HepG2 (cell line): Measurements from ENCODE around the gene ATP5F1A. TPM values are rescaled to one million over a fixed set of nuclear protein-coding genes. Genes with fewer than 3 reads are reported as not detected.

Source experiments
- ATAC-seq: fragments of 200-7000 bp; cut with Tn5 transposase; 3 replicates; pipeline ENCODE4 v1.9.1; 2020; ENCODE audit warnings: mild to moderate bottlenecking, moderate library complexity
- BruUV-seq: library from RNA; stranded (reverse); fragments of 400-500 nt; replicated peaks from 2 replicates; lab custom pipeline; 2021; lab: Mats Ljungman, UMichigan
- CTCF ChIA-PET: fragments of 300-600 bp; formaldehyde crosslinking; extraction: SDS; loops from one replicate; lab custom pipeline; 2021; ENCODE audit warnings: low total read pairs, inconsistent platforms, low intra/inter-chr PET ratio; lab: Yijun Ruan, JAX
- POLR2A ChIA-PET: fragments of 350-600 bp; sonication (Branson Sonifier 250); formaldehyde crosslinking; loops from one replicate; lab custom pipeline; 2020; ENCODE audit warnings: antibody characterized with exemption, inconsistent platforms; lab: Yijun Ruan, JAX
- DNase-seq: peaks from one replicate; pipeline ENCODE4 v3.0.0-alpha.2; 2015; ENCODE audit warnings: low spot score
- FAIRE-seq: peaks from 3 replicates; lab custom pipeline; 2011; peaks lifted over from hg19 to GRCh38; lab: Jason Lieb, UNC
- H2AFZ ChIP-seq: one replicate; pipeline ENCODE4 v1.6.1; 2011; ENCODE audit warnings: low read length, inconsistent platforms
- H3K27ac ChIP-seq: fragments of 300-600 bp; 3 replicates; pipeline ENCODE4 v1.8.0; 2011; ENCODE audit warnings: mixed run types, mild to moderate bottlenecking, mixed read lengths, low read length, inconsistent platforms; ENCODE audit not compliant: insufficient read depth; ENCODE audit errors: extremely low read length
- H3K27me3 ChIP-seq, 2 experiments: fragments of 200-600 bp in 1 of 2; 2 replicates in 1 of 2; 3 replicates in 1 of 2; pipeline versions ENCODE4 v1.6.0 to v1.8.0; 2011; ENCODE audit warnings: low read length in 2 of 2, mild to moderate bottlenecking in 2 of 2, moderate library complexity in 2 of 2, inconsistent platforms in 1 of 2; ENCODE audit not compliant: insufficient read depth in 2 of 2, control insufficient read depth in 1 of 2
- H3K36me3 ChIP-seq, 2 experiments: fragments of 200-600 bp in 1 of 2; replicated peaks in 1 of 2; 2 replicates in 1 of 2; 3 replicates in 1 of 2; pipeline versions ENCODE4 v1.5.1 to v1.8.0; 2011; ENCODE audit warnings: low read length in 2 of 2, inconsistent platforms in 1 of 2; ENCODE audit not compliant: insufficient read depth in 2 of 2, control insufficient read depth in 1 of 2
- H3K4me1 ChIP-seq: 2 replicates; pipeline ENCODE4 v1.5.1; 2012; ENCODE audit warnings: low read length, inconsistent platforms; ENCODE audit not compliant: insufficient read depth
- H3K4me2 ChIP-seq: 2 replicates; pipeline ENCODE4 v1.6.0; 2011; ENCODE audit warnings: low read depth, low read length, inconsistent platforms
- H3K4me3 ChIP-seq, 3 experiments: fragments of 200-600 bp in 1 of 3; sonication (generic), shearing (Covaris generic) in 1 of 3; replicated peaks in 1 of 3; 2 replicates each; pipeline ENCODE4 v1.5.1; 2011 to 2016; ENCODE audit warnings: low read length in 3 of 3, inconsistent platforms in 2 of 3, low read depth in 2 of 3, mild to moderate bottlenecking in 2 of 3, control low read depth in 1 of 3, mixed read lengths in 1 of 3; ENCODE audit not compliant: insufficient read depth in 1 of 3
- H3K79me2 ChIP-seq: one replicate; pipeline ENCODE4 v1.6.1; 2011; ENCODE audit warnings: low read length, inconsistent platforms; ENCODE audit not compliant: insufficient read depth
- H3K9ac ChIP-seq: 2 replicates; pipeline ENCODE4 v1.6.0; 2011; ENCODE audit warnings: mild to moderate bottlenecking, low read depth, low read length, inconsistent platforms; ENCODE audit not compliant: insufficient read depth
- H3K9me3 ChIP-seq: 2 replicates; pipeline ENCODE4 v1.5.1; 2012; ENCODE audit warnings: mild to moderate bottlenecking, low read length
- H4K20me1 ChIP-seq: 2 replicates; pipeline ENCODE4 v1.6.0; 2011; ENCODE audit warnings: inconsistent platforms, mild to moderate bottlenecking, low read length, moderate library complexity; ENCODE audit not compliant: insufficient read depth
- CCDC6 ChIP-seq: sonication (generic); formaldehyde crosslinking; IDR thresholded peaks from 2 replicates; pipeline ENCODE4 v1.8.1; 2022; ENCODE audit warnings: mild to moderate bottlenecking, missing genetic modification reagents, moderate library complexity
- ISX ChIP-seq: sonication (generic); formaldehyde crosslinking; conservative IDR thresholded peaks from 2 replicates; pipeline ENCODE4 v1.5.0; 2020; ENCODE audit warnings: missing genetic modification reagents
- LCORL ChIP-seq, 2 experiments: fragments of 450-650 bp in 1 of 2; sonication (generic) in 1 of 2; formaldehyde crosslinking in 1 of 2; IDR thresholded peaks; 2 replicates each; pipeline versions ENCODE4 v1.5.0 to v1.6.1; 2017 to 2020; ENCODE audit warnings: antibody characterized with exemption in 1 of 2, missing genetic modification reagents in 1 of 2
- MATR3 ChIP-seq: sonication (generic); formaldehyde crosslinking; IDR thresholded peaks from 2 replicates; pipeline ENCODE4 v1.4.0; 2020; ENCODE audit warnings: missing genetic modification reagents
- MEIS1 ChIP-seq: sonication (generic); formaldehyde crosslinking; IDR thresholded peaks from 2 replicates; pipeline ENCODE4 v1.9.0; 2021; ENCODE audit warnings: mild to moderate bottlenecking, missing genetic modification reagents, moderate library complexity, borderline replicate concordance
- MXI1 ChIP-seq: IDR thresholded peaks from 3 replicates; pipeline ENCODE4 v1.6.1; 2012; ENCODE audit warnings: low read depth, low read length, inconsistent platforms, borderline replicate concordance
- RELA ChIP-seq: sonication (generic); formaldehyde crosslinking; IDR thresholded peaks from 2 replicates; pipeline ENCODE4 v1.4.0; 2020; ENCODE audit warnings: missing genetic modification reagents
- SRF ChIP-seq: IDR thresholded peaks from 2 replicates; pipeline ENCODE4 v1.6.1; 2011; ENCODE audit warnings: mild to moderate bottlenecking, low read depth, low read length, moderate library complexity
- TBL1XR1 ChIP-seq: fragments of 150-350 bp; IDR thresholded peaks from 2 replicates; pipeline ENCODE4 v1.6.1; 2014; ENCODE audit warnings: borderline replicate concordance, low read length; ENCODE audit not compliant: partially characterized antibody
- ZBTB7A ChIP-seq: sonication (generic); formaldehyde crosslinking; IDR thresholded peaks from 2 replicates; pipeline ENCODE4 v1.8.0; 2022; ENCODE audit warnings: mild to moderate bottlenecking, missing genetic modification reagents
- ZFP36L1 ChIP-seq: sonication (generic); formaldehyde crosslinking; IDR thresholded peaks from 2 replicates; pipeline ENCODE4 v1.8.0; 2022; ENCODE audit warnings: mild to moderate bottlenecking, missing genetic modification reagents, moderate library complexity
- ZNF263 ChIP-seq: sonication (generic); formaldehyde crosslinking; IDR thresholded peaks from 2 replicates; pipeline ENCODE4 v1.4.0; 2020; ENCODE audit warnings: missing genetic modification reagents
- ZNF296 ChIP-seq: sonication (generic); formaldehyde crosslinking; conservative IDR thresholded peaks from 2 replicates; pipeline ENCODE4 v1.5.0; 2020; ENCODE audit warnings: mild to moderate bottlenecking, missing genetic modification reagents
- ZNF569 ChIP-seq: sonication (generic); formaldehyde crosslinking; IDR thresholded peaks from 2 replicates; pipeline ENCODE4 v1.5.0; 2020; ENCODE audit warnings: mild to moderate bottlenecking, missing genetic modification reagents, moderate library complexity, borderline replicate concordance
- WGBS: methylation state at CpG from one replicate; pipeline ENCODE4 v1.1.6; 2017; ENCODE audit warnings: low lambda C conversion rate; 5-methylcytosine and 5-hydroxymethylcytosine counted together
- in situ Hi-C: cut with HindIII; loops from 2 replicates; pipeline ENCODE4 v1.10.0; 2017; ENCODE audit warnings: low pct_unique_long_range_greater_than_20kb; ENCODE audit not compliant: extremely low pct_ligation_motif_present
- intact Hi-C: fragments of 100-400 bp; cut with micrococcal nuclease; formaldehyde crosslinking; loops from one replicate; pipeline ENCODE4 v1.10.0; 2022; ENCODE audit not compliant: unreplicated experiment
- polyA plus RNA-seq, 8 experiments: library from polyadenylated mRNA; depleted of rRNA in 3 of 8; stranded (reverse) in 7 of 8; unstranded in 1 of 8; fragments of >200 nt; fragmentation: Illumina TruSeq in 4 of 8; extraction: Trizol in 4 of 8; gene quantifications; 2 replicates each; pipeline versions ENCODE4 v1.2.1 to v1.2.3, GENCODE V29; 2011 to 2016; ENCODE audit warnings: low read depth in 4 of 8, missing spikeins in 1 of 8, mixed read lengths in 1 of 8; ENCODE audit not compliant: insufficient read depth in 1 of 8
- total RNA-seq, 5 experiments: library from RNA; depleted of rRNA; stranded (reverse); fragments of >200 nt; fragmentation: Illumina TruSeq; extraction: Trizol; gene quantifications; 2 replicates each; pipeline ENCODE4 v1.2.3, GENCODE V29; 2016; ENCODE audit warnings: low read depth in 1 of 5
- TF ChIP-seq, protein P1 (sequence below): sonication (generic); formaldehyde crosslinking; IDR thresholded peaks from 2 replicates; pipeline ENCODE4 v1.4.0; 2020; ENCODE audit warnings: mild to moderate bottlenecking, missing genetic modification reagents
- TF ChIP-seq, protein P2 (sequence below): IDR thresholded peaks from 2 replicates; pipeline ENCODE4 v1.6.1; 2016; ENCODE audit warnings: missing compliant biosample characterization, missing genetic modification reagents, borderline replicate concordance

ATP5F1A gene
- total and polyA plus RNA-seq, 2 of the 13 experiments (the other 11 are each of a cell fraction or from before 2014, with no cell fraction given): 459 to 922 TPM

DNA sequence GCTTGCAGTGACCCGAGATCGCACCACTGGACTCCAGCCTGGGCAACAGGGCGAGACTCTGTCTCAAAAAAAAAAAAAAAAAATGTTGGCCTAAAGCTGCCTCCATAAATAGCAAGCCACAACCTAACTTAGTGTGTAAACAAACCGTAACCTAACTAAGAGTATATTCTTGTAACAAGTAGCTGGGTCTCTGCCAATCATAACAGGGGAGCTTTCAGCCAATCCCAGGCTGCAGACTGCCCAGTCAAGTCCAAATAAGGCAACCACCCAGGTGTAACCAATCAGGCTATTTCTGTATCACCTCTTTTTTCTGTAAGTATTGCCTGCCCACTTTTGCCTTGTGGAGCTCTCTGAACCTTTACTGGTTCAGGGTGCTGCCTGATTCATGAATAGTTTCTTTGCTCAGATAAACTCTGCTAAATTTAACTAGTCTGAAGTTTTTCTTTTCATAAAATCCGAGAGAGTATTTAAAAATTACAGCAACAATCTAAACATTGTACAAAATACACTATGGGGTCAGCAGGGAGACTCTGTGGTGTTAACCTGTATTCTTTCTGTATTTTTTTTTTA lies 30.6 kb downstream of the ATP5F1A start:
- POLR2A ChIA-PET: no interaction called here
- Histone ChIP-seq H3K27me3 (peaks cover 7 to 34% of the 10 kb centered on the region in 2 experiments; a peak in 4 of 5 replicates), H3K9ac (no peak overlapping the region), H3K79me2 (no peaks in the 10 kb centered on the region), H3K4me1 (peaks cover 11% of the 10 kb centered on the region), H4K20me1 (no peaks in the 10 kb centered on the region), H3K9me3 (no peaks in the 10 kb centered on the region), H3K27ac (no peak overlapping the region), H2AFZ (no peak overlapping the region), H3K4me2 (no peak overlapping the region), H3K4me3 (no peak overlapping the region), H3K36me3 (no peaks in the 10 kb centered on the region)
- BruUV-seq: no TSS peak
- 23% methylated on average over 5 of the region's 5 CpGs for WGBS
- peak; percentile 33 for ATAC-seq
- in situ Hi-C loops (no loop called here), intact Hi-C loops (no loop called here)
- CTCF ChIA-PET: no interaction called here
- peak; percentile 45 for DNase-seq
- TF ChIP-seq SRF (peak; percentile 84; the same call in 1 of the 2 replicates), ZBTB7A (CRISPR knock-in tag) (no peak)
- FAIRE-seq: no peak

DNA sequence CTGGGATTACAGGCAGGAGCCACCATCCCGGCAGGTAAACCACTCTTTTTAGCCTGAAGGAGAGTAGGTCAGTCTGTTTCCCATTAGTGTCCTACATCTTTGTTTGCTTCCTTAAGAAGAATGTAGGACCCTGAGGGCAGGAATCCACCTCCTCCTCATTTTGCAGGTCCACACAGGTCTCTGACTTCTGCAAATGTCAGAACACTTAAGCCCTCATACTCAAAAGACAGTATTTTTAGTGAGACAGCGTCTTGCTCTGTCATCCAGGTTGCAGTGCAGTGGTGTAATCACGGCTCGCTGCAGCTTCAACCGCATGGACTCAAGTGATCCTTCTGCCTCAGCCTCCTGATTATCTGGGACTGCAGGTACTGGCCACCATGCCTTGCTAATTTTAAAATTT lies 35.3 kb downstream of the ATP5F1A start:
- intact Hi-C loops: no loop called here
- BruUV-seq: no TSS peak
- Histone ChIP-seq H3K4me2 (no peak overlapping the region), H4K20me1 (no peaks in the 10 kb centered on the region), H3K4me3 (no peak overlapping the region), H3K9me3 (no peaks in the 10 kb centered on the region), H2AFZ (no peak overlapping the region), H3K27me3 (peaks cover 2 to 12% of the 10 kb centered on the region in 2 experiments; a peak in 1 of 5 replicates), H3K4me1 (no peaks in the 10 kb centered on the region), H3K27ac (no peak overlapping the region), H3K9ac (no peak overlapping the region), H3K79me2 (no peaks in the 10 kb centered on the region), H3K36me3 (no peaks in the 10 kb centered on the region)
- in situ Hi-C loops: no loop called here
- no peak for FAIRE-seq
- 76% methylated on average over 5 of the region's 5 CpGs for WGBS
- no peak for ATAC-seq
- no peak for DNase-seq
- ChIA-PET POLR2A (no interaction called here), CTCF (no interaction called here)
- TF ChIP-seq, protein P1, sequence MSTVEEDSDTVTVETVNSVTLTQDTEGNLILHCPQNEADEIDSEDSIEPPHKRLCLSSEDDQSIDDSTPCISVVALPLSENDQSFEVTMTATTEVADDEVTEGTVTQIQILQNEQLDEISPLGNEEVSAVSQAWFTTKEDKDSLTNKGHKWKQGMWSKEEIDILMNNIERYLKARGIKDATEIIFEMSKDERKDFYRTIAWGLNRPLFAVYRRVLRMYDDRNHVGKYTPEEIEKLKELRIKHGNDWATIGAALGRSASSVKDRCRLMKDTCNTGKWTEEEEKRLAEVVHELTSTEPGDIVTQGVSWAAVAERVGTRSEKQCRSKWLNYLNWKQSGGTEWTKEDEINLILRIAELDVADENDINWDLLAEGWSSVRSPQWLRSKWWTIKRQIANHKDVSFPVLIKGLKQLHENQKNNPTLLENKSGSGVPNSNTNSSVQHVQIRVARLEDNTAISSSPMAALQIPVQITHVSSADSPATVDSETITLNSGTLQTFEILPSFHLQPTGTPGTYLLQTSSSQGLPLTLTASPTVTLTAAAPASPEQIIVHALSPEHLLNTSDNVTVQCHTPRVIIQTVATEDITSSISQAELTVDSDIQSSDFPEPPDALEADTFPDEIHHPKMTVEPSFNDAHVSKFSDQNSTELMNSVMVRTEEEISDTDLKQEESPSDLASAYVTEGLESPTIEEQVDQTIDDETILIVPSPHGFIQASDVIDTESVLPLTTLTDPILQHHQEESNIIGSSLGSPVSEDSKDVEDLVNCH (CRISPR knock-in tag): no peak
- TF ChIP-seq RELA (CRISPR knock-in tag) (no peak), ZNF263 (no peak), MEIS1 (CRISPR knock-in tag) (no peak), ZNF296 (CRISPR knock-in tag) (no peak), MATR3 (CRISPR knock-in tag) (no peak), ISX (no peak), MXI1 (no peak), TBL1XR1 (no peak), LCORL (IDR thresholded peaks at IDR 0.05) (no peak), LCORL (CRISPR knock-in tag; IDR thresholded peaks at IDR 0.05) (no peak), CCDC6 (CRISPR knock-in tag) (no peak), ZFP36L1 (CRISPR knock-in tag) (no peak), ZNF569 (CRISPR knock-in tag) (no peak)
- TF ChIP-seq, protein P2, sequence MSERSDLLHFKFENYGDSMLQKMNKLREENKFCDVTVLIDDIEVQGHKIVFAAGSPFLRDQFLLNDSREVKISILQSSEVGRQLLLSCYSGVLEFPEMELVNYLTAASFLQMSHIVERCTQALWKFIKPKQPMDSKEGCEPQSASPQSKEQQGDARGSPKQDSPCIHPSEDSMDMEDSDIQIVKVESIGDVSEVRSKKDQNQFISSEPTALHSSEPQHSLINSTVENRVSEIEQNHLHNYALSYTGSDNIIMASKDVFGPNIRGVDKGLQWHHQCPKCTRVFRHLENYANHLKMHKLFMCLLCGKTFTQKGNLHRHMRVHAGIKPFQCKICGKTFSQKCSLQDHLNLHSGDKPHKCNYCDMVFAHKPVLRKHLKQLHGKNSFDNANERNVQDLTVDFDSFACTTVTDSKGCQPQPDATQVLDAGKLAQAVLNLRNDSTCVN (CRISPR knock-in tag): no peak
